ENCODE data around the gene SCYGR1. TPM values are rescaled to one million over a fixed set of nuclear protein-coding genes. Genes with fewer than 3 reads are reported as not detected.

SCYGR1 gene
- total and polyA plus RNA-seq, 2 of the 13 experiments (the other 11 are each of a cell fraction or from before 2014, with no cell fraction given): not detected

- TF ChIP-seq DMAP1 (CRISPR knock-in tag; IDR thresholded peaks at IDR 0.05): peak; percentile 41; the same call in 1 of the 2 replicates
- TF ChIP-seq THAP7 (CRISPR knock-in tag; IDR thresholded peaks at IDR 0.05): 0 out of 2 replicates have a peak, but pooled peaks have one; percentile 38
- peak; percentile 46; the same call in 1 of the 2 replicates for TF ChIP-seq ARID2 (CRISPR knock-in tag; IDR thresholded peaks at IDR 0.05; ENCODE audit: borderline replicate concordance)
- peak; percentile 47; the same call in 1 of the 2 replicates for TF ChIP-seq SOX5 (CRISPR knock-in tag; IDR thresholded peaks at IDR 0.05; ENCODE audit: borderline replicate concordance)
- no peak for TF ChIP-seq ZBTB21 (CRISPR knock-in tag; IDR thresholded peaks at IDR 0.05)
- peak; percentile 51; the same call in 1 of the 2 replicates for TF ChIP-seq ARID5B (CRISPR knock-in tag; IDR thresholded peaks at IDR 0.05)
- peak; percentile 54; the same call in 1 of the 2 replicates for TF ChIP-seq PHF21A (CRISPR knock-in tag; IDR thresholded peaks at IDR 0.05)
- TF ChIP-seq TGIF2 (CRISPR knock-in tag; IDR thresholded peaks at IDR 0.05): peak; percentile 45; the same call in 1 of the 2 replicates
- TF ChIP-seq ZNF251 (CRISPR knock-in tag; IDR thresholded peaks at IDR 0.05): no peak
- no peak for TF ChIP-seq ZNF572 (CRISPR knock-in tag; IDR thresholded peaks at IDR 0.05)
- peak; percentile 91 for TF ChIP-seq ZNF362 (CRISPR knock-in tag; IDR thresholded peaks at IDR 0.05; ENCODE audit: borderline replicate concordance)
- no peak for TF ChIP-seq FOXA1 (IDR thresholded peaks at IDR 0.05)
- TF ChIP-seq FOXA1 (CRISPR knock-in tag; IDR thresholded peaks at IDR 0.05): 0 out of 2 replicates have a peak, but pooled peaks have one; percentile 35
- no peak for TF ChIP-seq FIP1L1 (IDR thresholded peaks at IDR 0.05; ENCODE audit: borderline replicate concordance, insufficient read depth, low read depth, low read length)
- TF ChIP-seq GATAD2A (CRISPR knock-in tag; IDR thresholded peaks at IDR 0.05): peak; percentile 55; the same call in 1 of the 2 replicates
- TF ChIP-seq DNMT3B (CRISPR knock-in tag; conservative IDR thresholded peaks at IDR 0.05): 0 out of 2 replicates have a peak, but pooled peaks have one; percentile 44
- no peak for TF ChIP-seq SOX6 (IDR thresholded peaks at IDR 0.05)
- TF ChIP-seq SOX6 (CRISPR knock-in tag; IDR thresholded peaks at IDR 0.05): peak; percentile 46; the same call in 1 of the 2 replicates
- no peak for TF ChIP-seq ZBTB49 (CRISPR knock-in tag; IDR thresholded peaks at IDR 0.05; ENCODE audit: borderline replicate concordance)
These were observed 48.6 kb downstream of the SCYGR1 start (continued) for GRCh38 chr2:227339098-227339599.

Measured in HepG2 (cell line).